Spinal cord (tissue), 10 donors: ENCODE results near the gene ARHGAP26. TPM values are rescaled to one million over a fixed set of nuclear protein-coding genes. Genes with fewer than 3 reads are reported as not detected.

ENCODE experiments used
- DNase-seq, 6 donors: peaks; one replicate each; pipeline versions ENCODE4 v3.0.0 to v3.0.0-alpha.2; 2013 to 2015; ENCODE audit warnings: low spot score in 6 of 6, low read depth in 4 of 6
- H3K27ac ChIP-seq: one replicate; pipeline ENCODE4 v1.5.1; 2013; ENCODE audit warnings: low read depth, low read length, control low read depth
- H3K27me3 ChIP-seq: one replicate; pipeline ENCODE4 v1.6.1; 2013; ENCODE audit warnings: low read length; ENCODE audit not compliant: control insufficient read depth, insufficient read depth
- H3K36me3 ChIP-seq: one replicate; pipeline ENCODE4 v1.6.1; 2013; ENCODE audit warnings: low read length; ENCODE audit not compliant: control insufficient read depth, insufficient read depth
- H3K4me1 ChIP-seq: one replicate; pipeline ENCODE4 v1.6.1; 2013; ENCODE audit warnings: low read length; ENCODE audit not compliant: control insufficient read depth, insufficient read depth
- H3K4me3 ChIP-seq: one replicate; pipeline ENCODE4 v1.5.1; 2013; ENCODE audit warnings: low read depth, low read length, control low read depth
- H3K9me3 ChIP-seq: one replicate; pipeline ENCODE4 v1.6.1; 2013; ENCODE audit warnings: low read length; ENCODE audit not compliant: control insufficient read depth, insufficient read depth
- WGBS: methylation state at CpG from one replicate; pipeline ENCODE4 v1.1.5; 2013; ENCODE audit warnings: missing lambda C conversion rate; ENCODE audit not compliant: insufficient coverage; 5-methylcytosine and 5-hydroxymethylcytosine counted together
- polyA plus RNA-seq, 2 donors: library from polyadenylated mRNA; unstranded; fragments of 120-200 nt; gene quantifications; one replicate each; pipeline ENCODE4 v1.2.1, GENCODE V29; 2013; ENCODE audit not compliant: insufficient read length in 2 of 2
- total RNA-seq, 2 donors: library from RNA; depleted of rRNA in 1 of 2; stranded (reverse); fragments of 120-200 nt in 1 of 2; fragments of >200 nt in 1 of 2; gene quantifications; one replicate each; pipeline versions ENCODE4 v1.2.3 to v1.2.4, GENCODE V29; 2013 to 2014
- donor health status: healthy.

ARHGAP26 gene
- total and polyA plus RNA-seq, 4 donors = 21.9 to 39.7 (median 22.4) TPM

DNA sequence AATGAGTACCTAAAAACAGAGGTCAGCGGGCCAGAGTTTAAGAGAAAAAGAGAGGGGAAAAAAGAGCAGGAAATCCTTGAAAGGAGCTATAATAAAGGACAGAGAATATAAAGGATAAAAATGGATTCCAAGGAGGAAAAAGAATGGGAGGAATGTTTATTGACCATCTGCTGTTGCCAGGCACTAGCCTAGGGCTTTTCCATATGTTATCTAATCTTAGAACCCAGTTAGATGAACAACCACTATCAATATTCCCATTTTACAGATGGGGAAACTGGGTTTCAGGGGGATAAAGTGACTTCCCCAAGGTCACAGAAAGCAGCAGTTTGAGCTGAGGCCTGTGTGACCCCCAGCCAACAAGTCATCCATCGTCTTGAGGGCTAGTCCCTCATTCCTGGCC is 400.8 kb downstream of the ARHGAP26 start:
- no peak overlapping the region for H3K27ac ChIP-seq

GRCh38 chr5:143172739-143173138 is 402.6 kb downstream of the ARHGAP26 start:
- DNase-seq = no peak
- no peaks in the 10 kb centered on the region for H3K36me3 ChIP-seq
- peaks cover 3% of the 10 kb centered on the region for H3K4me1 ChIP-seq
- no peak overlapping the region for H3K4me3 ChIP-seq
- H3K27ac ChIP-seq = no peak overlapping the region
- H3K9me3 ChIP-seq = no peaks in the 10 kb centered on the region
- H3K27me3 ChIP-seq = no peaks in the 10 kb centered on the region
- WGBS = 77% methylated on average over 5 of the region's 5 CpGs

More for the DNA sequence above, 400.8 kb downstream of the ARHGAP26 start:
- Histone ChIP-seq H3K4me1 (no peaks in the 10 kb centered on the region), H3K36me3 (no peaks in the 10 kb centered on the region), H3K27me3 (no peaks in the 10 kb centered on the region), H3K9me3 (no peaks in the 10 kb centered on the region), H3K4me3 (no peak overlapping the region)
- WGBS = 96% methylated on average over 2 of the region's 2 CpGs
- no peak for DNase-seq

DNA sequence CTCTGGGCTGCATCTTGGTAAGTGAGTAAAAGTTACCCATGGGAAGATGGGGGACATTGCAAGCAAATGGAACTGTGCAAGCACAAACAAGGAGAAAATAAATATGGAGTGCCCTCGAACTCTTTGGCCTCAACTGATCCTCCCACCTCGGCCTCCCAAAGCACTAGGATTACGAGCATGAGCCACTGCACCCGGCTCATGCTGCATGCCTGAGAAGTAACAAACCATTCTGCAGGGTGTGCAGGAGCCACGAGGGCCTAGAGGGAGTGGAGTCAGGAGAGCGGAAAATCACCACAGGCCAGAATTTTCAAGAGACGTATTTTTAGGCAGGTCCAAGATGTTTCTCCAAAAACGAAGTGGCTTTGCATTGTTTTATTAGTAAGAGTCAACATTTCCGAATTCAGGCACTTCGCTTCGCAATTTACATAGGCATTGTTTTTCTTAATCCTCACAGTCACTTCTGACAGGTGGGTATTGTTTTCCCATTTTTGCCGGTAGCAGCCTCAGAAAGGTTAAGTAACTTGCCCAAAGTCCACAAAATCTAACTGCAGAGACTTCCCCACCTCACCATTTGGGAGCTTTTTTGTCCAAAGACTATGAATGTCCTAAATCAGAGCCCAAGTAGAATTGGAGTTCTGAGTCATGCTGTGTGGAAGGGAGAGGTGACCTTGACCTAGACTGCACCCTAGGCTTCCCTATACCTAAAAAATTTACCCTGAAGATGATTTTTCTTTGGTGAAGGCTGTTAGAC is 403.1 kb downstream of the ARHGAP26 start:
- no peaks in the 10 kb centered on the region for H3K27me3 ChIP-seq
- H3K36me3 ChIP-seq = no peaks in the 10 kb centered on the region
- peaks cover 3% of the 10 kb centered on the region for H3K4me1 ChIP-seq
- no peak overlapping the region for H3K27ac ChIP-seq
- H3K4me3 ChIP-seq = no peak overlapping the region
- no peak for DNase-seq
- no peaks in the 10 kb centered on the region for H3K9me3 ChIP-seq
- 91% methylated on average over 8 of the region's 12 CpGs for WGBS

GRCh38 chr5:143174714-143175398 is 404.7 kb downstream of the ARHGAP26 start:
- peaks cover 3% of the 10 kb centered on the region for H3K4me1 ChIP-seq
- WGBS = no CpG with 5 or more reads among the region's 1 CpG
- H3K36me3 ChIP-seq = no peaks in the 10 kb centered on the region

DNA sequence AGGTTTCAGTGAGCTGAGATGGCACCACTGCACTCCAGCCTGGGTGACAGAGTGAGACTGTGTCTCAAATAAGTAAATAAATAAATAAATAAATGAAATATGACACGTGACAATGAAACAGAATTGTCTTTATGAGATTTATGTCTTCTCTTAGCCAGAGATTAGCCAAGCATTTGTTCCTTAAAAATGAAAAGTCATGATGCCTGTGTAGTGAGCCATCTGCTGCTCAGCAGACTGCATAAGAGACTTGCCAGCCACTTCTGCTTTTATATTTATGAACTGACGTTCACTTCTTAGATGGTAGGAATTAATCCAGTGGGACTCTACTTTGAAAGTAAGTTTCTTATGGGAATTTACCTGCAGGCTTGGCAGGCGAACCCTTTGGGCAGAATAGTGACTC is 405.9 kb downstream of the ARHGAP26 start:
- H3K4me3 ChIP-seq = no peak overlapping the region
- no peaks in the 10 kb centered on the region for H3K36me3 ChIP-seq
- no peaks in the 10 kb centered on the region for H3K9me3 ChIP-seq
- peak in 1 of 6 donors; percentile 73 for DNase-seq
- no peaks in the 10 kb centered on the region for H3K27me3 ChIP-seq
- WGBS = 81% methylated on average over 2 of the region's 3 CpGs
- H3K27ac ChIP-seq = no peak overlapping the region
- H3K4me1 ChIP-seq = peaks cover 3% of the 10 kb centered on the region

More at GRCh38 chr5:143174714-143175398, 404.7 kb downstream of the ARHGAP26 start:
- H3K9me3 ChIP-seq = no peaks in the 10 kb centered on the region
- no peak overlapping the region for H3K27ac ChIP-seq
- H3K4me3 ChIP-seq = no peak overlapping the region
- DNase-seq = no peak
- H3K27me3 ChIP-seq = no peaks in the 10 kb centered on the region

- Histone ChIP-seq H3K4me1 (peaks cover 3% of the 10 kb centered on the region), H3K9me3 (no peaks in the 10 kb centered on the region), H3K4me3 (no peak overlapping the region), H3K27ac (no peak overlapping the region), H3K36me3 (no peaks in the 10 kb centered on the region), H3K27me3 (no peaks in the 10 kb centered on the region)
- peak in 2 of 6 donors; percentile 82 to 90 for DNase-seq
- WGBS = 35% methylated on average over 5 of the region's 9 CpGs
Observed at GRCh38 chr5:143177263-143177983, 407.2 kb downstream of the ARHGAP26 start.

GRCh38 chr5:143179126-143179740 is 409.1 kb downstream of the ARHGAP26 start:
- WGBS = 95% methylated on average over 3 of the region's 6 CpGs
- H3K9me3 ChIP-seq = no peaks in the 10 kb centered on the region
- H3K4me3 ChIP-seq = no peak overlapping the region
- no peaks in the 10 kb centered on the region for H3K36me3 ChIP-seq
- peaks cover 8% of the 10 kb centered on the region for H3K4me1 ChIP-seq
- no peak overlapping the region for H3K27ac ChIP-seq
- DNase-seq = no peak
- no peaks in the 10 kb centered on the region for H3K27me3 ChIP-seq

- 100% methylated on average over 1 of the region's 1 CpG for WGBS
- Histone ChIP-seq H3K4me1 (peaks cover 10% of the 10 kb centered on the region), H3K27ac (no peak overlapping the region), H3K9me3 (no peaks in the 10 kb centered on the region), H3K36me3 (no peaks in the 10 kb centered on the region), H3K4me3 (no peak overlapping the region), H3K27me3 (no peaks in the 10 kb centered on the region)
- DNase-seq = no peak
Observed at GRCh38 chr5:143180751-143181150, 410.6 kb downstream of the ARHGAP26 start.

GRCh38 chr5:143181173-143181572 is 411.0 kb downstream of the ARHGAP26 start:
- H3K27ac ChIP-seq = no peak overlapping the region
- no peaks in the 10 kb centered on the region for H3K27me3 ChIP-seq
- H3K36me3 ChIP-seq = no peaks in the 10 kb centered on the region
- 96% methylated on average over 3 of the region's 3 CpGs for WGBS
- H3K9me3 ChIP-seq = no peaks in the 10 kb centered on the region
- no peak for DNase-seq
- peaks cover 14% of the 10 kb centered on the region for H3K4me1 ChIP-seq
- H3K4me3 ChIP-seq = no peak overlapping the region
